IPS-18a (cell line): Measurements from ENCODE around the gene FBXO3.
"Not testable (repeated sequence)": the region's sequence is repeated elsewhere in the genome, so short reads cannot be mapped to it uniquely, and the experiment has no call there.

Experiments used
- H3K27ac ChIP-seq: one replicate; pipeline ENCODE4 v1.5.1; 2013; ENCODE audit warnings: low read length
- H3K27me3 ChIP-seq: one replicate; pipeline ENCODE4 v1.6.1; 2013; ENCODE audit warnings: mild to moderate bottlenecking, low read length; ENCODE audit not compliant: control insufficient read depth, insufficient read depth
- H3K36me3 ChIP-seq: one replicate; pipeline ENCODE4 v1.6.1; 2013; ENCODE audit warnings: low read depth, low read length; ENCODE audit not compliant: control insufficient read depth
- H3K4me1 ChIP-seq: one replicate; pipeline ENCODE4 v1.6.1; 2013; ENCODE audit warnings: low read depth, low read length; ENCODE audit not compliant: control insufficient read depth
- H3K4me3 ChIP-seq: one replicate; pipeline ENCODE4 v1.5.1; 2013; ENCODE audit warnings: low read length
- H3K9ac ChIP-seq: one replicate; pipeline ENCODE4 v1.6.1; 2013; ENCODE audit warnings: mild to moderate bottlenecking, low read length, moderate library complexity
- H3K9me3 ChIP-seq: one replicate; pipeline ENCODE4 v1.6.1; 2013; ENCODE audit warnings: low read depth, low read length; ENCODE audit not compliant: control insufficient read depth

FBXO3 gene, protein sequence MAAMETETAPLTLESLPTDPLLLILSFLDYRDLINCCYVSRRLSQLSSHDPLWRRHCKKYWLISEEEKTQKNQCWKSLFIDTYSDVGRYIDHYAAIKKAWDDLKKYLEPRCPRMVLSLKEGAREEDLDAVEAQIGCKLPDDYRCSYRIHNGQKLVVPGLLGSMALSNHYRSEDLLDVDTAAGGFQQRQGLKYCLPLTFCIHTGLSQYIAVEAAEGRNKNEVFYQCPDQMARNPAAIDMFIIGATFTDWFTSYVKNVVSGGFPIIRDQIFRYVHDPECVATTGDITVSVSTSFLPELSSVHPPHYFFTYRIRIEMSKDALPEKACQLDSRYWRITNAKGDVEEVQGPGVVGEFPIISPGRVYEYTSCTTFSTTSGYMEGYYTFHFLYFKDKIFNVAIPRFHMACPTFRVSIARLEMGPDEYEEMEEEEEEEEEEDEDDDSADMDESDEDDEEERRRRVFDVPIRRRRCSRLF

DNA sequence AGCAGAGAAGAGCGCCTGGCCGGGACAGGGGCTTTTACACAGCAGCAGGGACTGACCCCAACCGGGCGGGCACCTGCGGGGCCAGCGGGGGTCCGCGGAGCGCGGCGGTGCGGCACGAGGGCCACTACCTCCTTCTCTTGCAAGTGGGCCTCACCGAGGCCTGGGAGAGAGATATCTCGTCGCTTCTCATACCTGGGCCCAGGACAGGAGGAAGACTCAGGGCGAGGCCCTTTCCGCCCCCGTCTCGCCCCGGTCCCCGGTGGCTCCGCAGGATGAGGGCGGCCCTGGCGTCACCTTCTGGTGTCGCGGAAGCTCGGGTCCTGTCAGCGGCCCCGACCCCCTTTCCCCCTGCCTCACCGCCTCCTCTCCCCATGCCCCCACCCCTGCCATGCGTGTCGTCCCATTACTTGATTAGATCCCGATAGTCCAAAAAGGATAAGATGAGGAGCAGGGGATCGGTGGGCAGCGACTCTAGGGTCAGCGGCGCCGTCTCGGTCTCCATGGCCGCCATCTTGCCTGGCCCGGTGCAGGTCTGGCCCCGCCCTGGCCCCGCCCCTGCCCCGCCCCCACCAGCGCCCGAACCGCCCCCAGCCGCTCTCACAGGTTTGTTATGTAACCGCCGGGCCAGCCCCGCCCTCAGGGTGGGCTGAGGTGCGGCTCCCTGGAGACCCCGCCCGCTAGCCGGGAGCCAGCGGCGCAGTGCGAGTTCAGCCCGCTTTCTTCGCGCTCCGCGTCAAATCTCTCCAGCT lies at the start of gene FBXO3:
Gene FBXO3 (minus strand): TSS at position 534 of the 749 bp plus-strand sequence. CDS start 23 bp downstream, at position 511.
- Histone ChIP-seq H3K9ac (peak within 1 kb of the TSS; percentile 60), H3K4me3 (peak within 1 kb of the TSS; percentile 82), H3K27me3 (peaks cover 33% of the 10 kb centered on the region), H3K4me1 (peaks cover 11% of the 10 kb centered on the region), H3K9me3 (no peaks in the 10 kb centered on the region), H3K27ac (no peak within 1 kb of the TSS), H3K36me3 (no peaks in the 10 kb centered on the region)

DNA sequence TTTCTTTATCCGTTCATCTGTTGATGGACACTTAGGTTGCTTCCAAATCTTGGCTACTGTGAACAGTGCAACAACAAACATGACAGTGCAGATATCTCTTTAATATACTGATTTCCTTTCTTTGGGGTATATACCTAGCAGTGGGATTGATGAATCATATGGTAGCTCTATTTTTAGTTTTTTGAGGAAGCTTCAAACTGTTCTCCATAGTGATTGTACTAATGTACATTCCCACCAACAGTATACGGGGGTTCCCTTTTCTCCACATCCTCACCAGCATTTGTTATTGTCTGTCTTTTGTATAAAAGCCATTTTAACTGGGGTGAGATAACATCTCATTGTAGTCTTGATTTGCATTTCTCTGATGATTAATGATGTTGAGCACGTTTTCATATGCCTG lies 48.7 kb upstream of the FBXO3 start:
- H3K27ac ChIP-seq, H3K9me3 ChIP-seq, H3K4me3 ChIP-seq, H3K9ac ChIP-seq, H3K36me3 ChIP-seq, H3K4me1 ChIP-seq: not testable (repeated sequence)
- H3K27me3 ChIP-seq = peaks cover 18% of the 10 kb centered on the region

DNA sequence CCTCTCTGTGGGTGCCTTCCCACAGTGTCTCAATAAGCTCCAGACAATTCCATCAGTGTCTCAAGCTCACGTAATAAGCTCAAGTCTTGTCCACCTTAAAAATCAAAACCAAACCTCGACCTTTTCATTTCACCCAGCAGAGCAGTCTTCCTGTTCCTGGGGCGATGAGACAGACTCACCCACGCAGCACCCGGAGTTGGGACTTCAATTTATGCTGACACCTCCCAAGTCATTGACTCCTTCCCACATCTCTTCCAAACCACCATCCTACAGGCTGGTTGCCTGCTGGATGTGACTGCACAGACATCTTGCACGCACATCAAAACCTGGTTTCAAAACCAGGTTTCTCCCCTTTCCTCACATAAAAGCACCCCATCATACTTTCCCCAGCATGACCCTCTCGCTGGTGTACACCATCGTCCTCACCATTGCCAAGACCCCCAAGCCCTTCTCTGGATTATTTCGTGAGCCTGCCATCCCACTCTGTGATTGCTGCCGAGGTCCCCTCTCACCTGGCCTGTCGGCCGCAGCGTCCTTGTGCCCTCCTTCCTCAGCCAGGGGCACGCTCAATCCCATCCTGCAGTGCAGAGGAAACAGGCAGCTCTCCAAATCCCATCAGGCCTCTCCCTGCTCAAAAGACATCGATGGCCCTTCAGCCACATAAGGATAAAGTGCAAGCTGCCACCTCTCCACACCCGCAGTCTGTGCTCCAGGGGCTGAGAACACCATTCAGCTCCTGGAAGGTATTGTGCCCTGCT lies 45.1 kb upstream of the FBXO3 start:
- Histone ChIP-seq H3K4me1 (no peaks in the 10 kb centered on the region), H3K9me3 (no peaks in the 10 kb centered on the region), H3K27ac (no peak overlapping the region), H3K9ac (no peak overlapping the region), H3K27me3 (no peaks in the 10 kb centered on the region), H3K4me3 (no peak overlapping the region), H3K36me3 (no peaks in the 10 kb centered on the region)

DNA sequence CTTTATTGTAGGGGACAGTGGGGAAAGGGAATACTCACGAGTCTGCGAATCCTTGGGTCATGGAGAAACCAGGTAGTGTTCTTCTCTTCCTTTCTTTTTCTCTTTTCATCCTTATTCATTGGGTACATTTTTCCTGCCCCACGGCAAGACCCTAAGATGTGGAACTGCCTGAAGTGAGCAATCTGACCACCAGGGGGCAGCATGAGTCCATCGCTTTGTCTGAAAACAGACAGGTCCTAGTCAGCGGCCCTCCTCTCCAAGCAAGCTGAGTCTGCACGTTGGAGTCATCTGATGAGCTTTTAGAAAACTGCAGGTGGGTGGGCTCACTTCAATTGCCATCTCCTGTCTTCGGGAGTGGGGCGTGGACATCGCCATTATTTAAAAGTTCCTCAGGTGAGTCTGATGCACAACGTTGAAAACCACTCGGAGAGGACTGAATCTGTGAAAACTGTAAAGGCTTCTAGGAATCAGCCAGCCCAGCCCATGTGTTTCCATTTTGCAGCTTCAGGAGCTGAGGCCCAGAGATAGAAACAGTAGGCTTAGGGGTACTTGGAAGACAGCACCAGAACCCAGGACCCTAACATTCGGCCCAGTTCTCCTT lies 34.0 kb upstream of the FBXO3 start:
- no peaks in the 10 kb centered on the region for H3K9me3 ChIP-seq
- peaks cover 3% of the 10 kb centered on the region for H3K4me1 ChIP-seq
- no peaks in the 10 kb centered on the region for H3K27me3 ChIP-seq
- H3K27ac ChIP-seq = no peak overlapping the region
- H3K4me3 ChIP-seq = no peak overlapping the region
- no peaks in the 10 kb centered on the region for H3K36me3 ChIP-seq
- no peak overlapping the region for H3K9ac ChIP-seq

DNA sequence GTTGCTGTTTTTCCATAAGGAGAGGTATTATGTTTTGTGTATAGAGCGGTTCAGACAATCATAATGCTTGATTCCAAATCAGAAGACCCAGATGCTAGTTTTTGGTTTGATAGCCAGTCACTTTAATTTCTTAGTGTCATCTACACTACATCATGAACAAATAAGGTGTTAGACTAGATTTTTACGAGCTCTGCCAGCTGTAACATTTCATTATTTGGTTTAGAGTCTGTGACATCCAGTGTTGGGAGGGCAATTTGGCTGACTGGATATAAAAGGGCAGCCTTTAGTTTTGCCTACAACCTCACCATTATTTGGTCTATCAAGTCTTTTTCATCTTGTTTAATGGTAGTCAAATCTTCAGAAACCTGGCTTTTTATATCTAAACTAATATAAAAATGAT lies 30.2 kb upstream of the FBXO3 start:
- peaks cover 7% of the 10 kb centered on the region for H3K4me1 ChIP-seq
- H3K27ac ChIP-seq = no peak overlapping the region
- H3K9ac ChIP-seq = no peak overlapping the region
- no peaks in the 10 kb centered on the region for H3K9me3 ChIP-seq
- H3K4me3 ChIP-seq = no peak overlapping the region
- H3K36me3 ChIP-seq = no peaks in the 10 kb centered on the region
- peaks cover 28% of the 10 kb centered on the region for H3K27me3 ChIP-seq

DNA sequence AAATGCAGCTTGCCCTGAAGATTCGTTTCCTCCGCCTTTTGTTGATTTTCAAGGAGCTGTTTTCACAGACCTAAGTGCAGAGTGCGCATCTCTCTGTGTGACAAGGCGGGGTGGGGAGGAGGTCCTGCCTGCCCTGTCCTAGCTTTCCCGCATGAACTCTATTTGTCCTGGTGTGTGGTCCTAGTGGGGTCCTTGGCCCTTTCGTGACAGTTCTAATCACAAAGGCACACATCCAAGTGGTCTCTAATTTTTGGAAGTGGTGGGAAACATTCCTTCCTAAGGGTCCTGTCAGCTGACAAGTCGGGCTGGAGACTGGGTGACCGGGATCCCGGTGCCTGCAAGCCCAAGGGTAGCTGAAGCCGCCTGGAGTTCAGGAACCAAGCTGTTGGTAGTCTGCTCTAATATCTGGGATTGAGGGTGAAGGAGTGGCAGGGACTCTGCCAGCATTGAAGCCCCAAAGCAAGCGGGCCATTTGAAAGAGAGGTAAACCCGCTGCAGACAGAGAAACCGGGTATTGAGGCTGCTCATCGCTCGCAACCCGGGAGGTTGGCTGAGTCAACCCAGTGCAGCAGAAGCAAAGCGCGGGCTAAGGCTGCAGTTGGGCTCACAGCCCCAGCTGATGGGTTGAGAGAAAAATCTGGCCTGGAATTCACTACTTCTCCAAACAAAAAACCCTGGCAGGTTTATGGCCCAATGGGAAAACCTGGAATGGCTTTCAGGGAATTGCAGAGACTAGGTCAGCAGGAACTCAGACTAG lies 28.1 kb upstream of the FBXO3 start:
- Histone ChIP-seq H3K27ac (no peak overlapping the region), H3K9me3 (no peaks in the 10 kb centered on the region), H3K4me1 (peaks cover 3% of the 10 kb centered on the region), H3K36me3 (no peaks in the 10 kb centered on the region), H3K9ac (peak overlapping the region; percentile 35), H3K4me3 (peak overlapping the region; percentile 70), H3K27me3 (peaks cover 34% of the 10 kb centered on the region)

DNA sequence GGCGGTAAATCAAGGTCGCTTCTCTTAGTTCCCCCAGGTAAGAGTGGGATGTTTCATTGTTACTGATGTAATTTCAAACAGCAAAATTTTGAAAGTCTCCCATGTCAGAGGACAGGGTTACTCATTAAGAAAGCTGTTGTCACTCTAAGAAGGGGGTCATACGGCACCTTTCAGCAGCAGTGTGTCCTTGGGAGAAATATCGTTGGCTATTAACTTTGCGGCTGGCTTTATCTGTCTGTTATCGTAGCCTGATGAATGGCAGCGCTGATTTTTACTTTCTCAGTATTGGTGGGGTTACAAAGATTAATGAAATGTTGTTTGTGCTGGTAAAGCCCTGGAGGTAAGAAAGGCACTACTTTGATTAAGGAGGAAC lies 27.5 kb upstream of the FBXO3 start:
- H3K9me3 ChIP-seq = no peaks in the 10 kb centered on the region
- no peaks in the 10 kb centered on the region for H3K36me3 ChIP-seq
- H3K4me1 ChIP-seq = peaks cover 3% of the 10 kb centered on the region
- H3K9ac ChIP-seq = peak overlapping the region; percentile 35
- H3K27me3 ChIP-seq = peaks cover 34% of the 10 kb centered on the region
- peak overlapping the region; percentile 70 for H3K4me3 ChIP-seq
- no peak overlapping the region for H3K27ac ChIP-seq

DNA sequence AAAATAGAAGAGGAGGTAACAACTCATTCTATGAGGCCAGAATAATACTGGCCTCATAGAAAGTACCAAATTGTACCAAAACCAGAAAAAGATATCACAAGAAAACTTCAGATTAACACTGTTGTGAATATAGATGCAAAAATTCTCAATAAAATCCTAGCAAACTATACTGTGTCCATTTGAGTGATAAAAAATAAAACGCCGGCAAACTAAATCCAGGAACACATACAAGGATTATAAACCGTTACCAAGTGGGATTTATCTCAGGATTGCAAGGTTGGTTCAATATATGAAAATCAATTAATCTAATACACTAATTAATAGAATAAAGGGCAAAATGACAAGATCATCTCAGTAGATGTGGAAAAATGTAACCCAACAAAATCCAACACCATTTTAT lies 23.6 kb upstream of the FBXO3 start:
- Histone ChIP-seq H3K4me3 (no peak overlapping the region), H3K27ac (no peak overlapping the region), H3K9me3 (no peaks in the 10 kb centered on the region), H3K36me3 (no peaks in the 10 kb centered on the region), H3K27me3 (peaks cover 34% of the 10 kb centered on the region), H3K4me1 (peaks cover 3% of the 10 kb centered on the region), H3K9ac (no peak overlapping the region)

DNA sequence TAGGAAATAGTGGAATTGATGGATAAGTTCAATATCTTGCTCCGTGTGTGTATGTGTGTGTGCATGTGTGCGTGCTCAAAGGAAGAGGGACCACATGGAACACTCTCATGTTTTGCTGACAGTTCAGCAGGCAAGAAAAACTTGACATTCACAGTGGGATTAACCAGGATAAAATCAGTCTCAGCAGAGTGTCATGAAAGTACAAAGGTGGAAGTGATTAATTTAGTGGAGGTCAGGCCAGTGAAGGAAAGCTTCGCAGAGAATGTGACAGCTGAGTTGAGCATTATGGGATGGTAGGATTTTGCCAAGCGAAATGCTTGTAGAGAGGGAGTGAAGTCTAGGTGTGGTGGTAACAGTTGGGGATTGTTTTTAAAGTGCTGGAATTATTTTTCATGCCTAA lies 15.7 kb upstream of the FBXO3 start:
- Histone ChIP-seq H3K9ac (no peak overlapping the region), H3K4me3 (no peak overlapping the region), H3K27me3 (no peaks in the 10 kb centered on the region), H3K27ac (no peak overlapping the region), H3K36me3 (no peaks in the 10 kb centered on the region), H3K4me1 (no peaks in the 10 kb centered on the region), H3K9me3 (no peaks in the 10 kb centered on the region)

DNA sequence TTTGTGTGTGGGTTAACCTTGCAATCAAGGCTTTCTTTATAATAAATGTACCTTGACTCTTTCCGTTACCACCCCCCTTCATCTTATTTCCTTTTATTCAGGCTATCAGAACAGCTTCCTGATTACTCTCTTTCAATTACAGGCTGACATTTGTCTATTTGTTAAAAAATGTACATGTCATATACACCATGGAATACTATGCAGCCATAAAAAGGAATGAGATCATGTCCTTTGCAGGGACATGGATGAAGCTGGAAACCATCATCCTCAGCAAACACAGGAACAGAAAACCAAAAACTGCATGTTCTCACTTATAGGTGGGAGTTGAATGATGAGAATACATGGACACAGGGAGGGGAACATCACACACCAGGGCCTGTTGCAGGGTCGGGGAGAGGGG lies 13.8 kb upstream of the FBXO3 start:
- H3K9ac ChIP-seq, H3K9me3 ChIP-seq, H3K36me3 ChIP-seq, H3K27ac ChIP-seq, H3K4me1 ChIP-seq, H3K27me3 ChIP-seq, H3K4me3 ChIP-seq: not testable (repeated sequence)
